Endometrial microvascular endothelial cells (primary cell): ENCODE measurements around the gene HMGN1. TPM values are rescaled to one million over a fixed set of nuclear protein-coding genes. Genes with fewer than 3 reads are reported as not detected.

Source experiments
- in situ Hi-C: cut with HindIII; loops from 2 replicates; pipeline ENCODE4 v1.10.0; 2017; ENCODE audit warnings: low sequenced_read_pairs, low pct_unique_long_range_greater_than_20kb; ENCODE audit errors: inconsistent ontology term
- total RNA-seq: library from RNA; depleted of rRNA; stranded (reverse); fragments of >200 nt; gene quantifications from one replicate; pipeline ENCODE4 v1.2.3, GENCODE V29; 2015; ENCODE audit errors: inconsistent ontology term

Gene HMGN1
- total RNA-seq, 1 donor from 2014 or later = 214 TPM

GRCh38 chr21:39341249-39341923, 7.5 kb downstream of the HMGN1 start:
- in situ Hi-C loops = no loop called here

GRCh38 chr21:39340687-39341086, 8.2 kb downstream of the HMGN1 start:
- in situ Hi-C loops = no loop called here

- in situ Hi-C loops = no loop called here
Measured at GRCh38 chr21:39339231-39339630, 9.7 kb downstream of the HMGN1 start.

GRCh38 chr21:39336457-39337008, 12.4 kb downstream of the HMGN1 start:
- in situ Hi-C loops = no loop called here

- in situ Hi-C loops = no loop called here
Measured at GRCh38 chr21:39334611-39335010, 14.3 kb downstream of the HMGN1 start.

- in situ Hi-C loops = no loop called here
Measured at GRCh38 chr21:39332175-39332574, 16.7 kb downstream of the HMGN1 start.

- in situ Hi-C loops = no loop called here
Measured at GRCh38 chr21:39330001-39330400, 18.9 kb downstream of the HMGN1 start.

- in situ Hi-C loops = no loop called here
Measured at GRCh38 chr21:39327727-39328126, 21.2 kb downstream of the HMGN1 start.

- in situ Hi-C loops = no loop called here
Measured at GRCh38 chr21:39326607-39327307, 22.1 kb downstream of the HMGN1 start.

GRCh38 chr21:39325458-39325857, 23.4 kb downstream of the HMGN1 start:
- in situ Hi-C loops = no loop called here

- in situ Hi-C loops = no loop called here
Measured at GRCh38 chr21:39321424-39321823, 27.5 kb downstream of the HMGN1 start.

GRCh38 chr21:39319814-39320332, 29.0 kb downstream of the HMGN1 start:
- in situ Hi-C loops = no loop called here

- in situ Hi-C loops = no loop called here
Measured at GRCh38 chr21:39319251-39319756, 29.6 kb downstream of the HMGN1 start.

- in situ Hi-C loops = no loop called here
Measured at GRCh38 chr21:39318091-39318959, 30.6 kb downstream of the HMGN1 start.

GRCh38 chr21:39317134-39318090, 31.5 kb downstream of the HMGN1 start:
- in situ Hi-C loops = no loop called here

GRCh38 chr21:39316729-39317128, 32.2 kb downstream of the HMGN1 start:
- in situ Hi-C loops = no loop called here

GRCh38 chr21:39315603-39316445, 33.1 kb downstream of the HMGN1 start:
- in situ Hi-C loops = no loop called here
